HCT116 (cell line): Measurements from ENCODE around the gene KRTAP9-7. TPM values are rescaled to one million over a fixed set of nuclear protein-coding genes. Genes with fewer than 3 reads are reported as not detected.

Experiments used
- ATAC-seq: fragments of 200-7000 bp; cut with Tn5 transposase; 2 replicates; pipeline ENCODE4 v1.9.1; 2020; ENCODE audit warnings: mild to moderate bottlenecking, moderate library complexity
- BruUV-seq: library from RNA; stranded (reverse); fragments of 400-500 nt; replicated peaks from 2 replicates; lab custom pipeline; 2021; lab: Mats Ljungman, UMichigan
- CTCF ChIA-PET: fragments of 300-600 bp; sonication (Branson Sonifier 250); formaldehyde crosslinking; loops from one replicate; lab custom pipeline; 2021; ENCODE audit warnings: antibody characterized with exemption; lab: Charles Lee
- POLR2A ChIA-PET: fragments of 300-600, 350-600 bp; sonication (Branson Sonifier 250); formaldehyde crosslinking; loops from one replicate; lab custom pipeline; 2021; ENCODE audit warnings: antibody characterized with exemption; lab: Charles Lee
- RAD21 ChIA-PET, 2 experiments: fragments of 300-600 bp; sonication (Branson Sonifier 250); formaldehyde crosslinking; loops; one replicate each; lab custom pipeline; 2023; ENCODE audit warnings: low total read pairs in 2 of 2; ENCODE audit not compliant: uncharacterized antibody in 2 of 2, unreplicated experiment in 2 of 2, low non-redundant PET in 1 of 2; lab: Charles Lee
- DNase-seq: peaks from one replicate; pipeline ENCODE4 v3.0.0-alpha.2; 2010; ENCODE audit warnings: low read depth, low spot score
- H2AFZ ChIP-seq: fragments of 200-600 bp; shearing (Covaris generic), sonication (generic); 2 replicates; pipeline ENCODE4 v1.6.1; 2017; ENCODE audit warnings: low read depth, mixed run types, mixed read lengths, antibody characterized with exemption, low read length; ENCODE audit not compliant: poor library complexity, severe bottlenecking
- H3K27ac ChIP-seq: 2 replicates; pipeline ENCODE4 v1.5.1; 2012; ENCODE audit warnings: low read depth, low read length
- H3K27me3 ChIP-seq: fragments of 200-600 bp; sonication (generic); 2 replicates; pipeline ENCODE4 v1.6.1; 2016; ENCODE audit warnings: mixed run types, low read length, mixed read lengths; ENCODE audit not compliant: insufficient read depth
- H3K36me3 ChIP-seq, 2 experiments: fragments of 200-500 bp in 1 of 2; fragments of 200-600 bp in 1 of 2; sonication (Bioruptor generic) in 1 of 2; sonication (generic) in 1 of 2; 2 replicates each; pipeline versions ENCODE4 v1.5.1 to v1.6.1; 2014 to 2016; ENCODE audit warnings: low read length in 2 of 2, inconsistent platforms in 1 of 2, mixed read lengths in 1 of 2, mixed run types in 1 of 2; ENCODE audit not compliant: insufficient read depth in 2 of 2, control insufficient read depth in 1 of 2
- H3K4me1 ChIP-seq, 2 experiments: fragments of 200-600 bp in 1 of 2; sonication (generic) in 1 of 2; 2 replicates each; pipeline versions ENCODE4 v1.5.1 to v1.6.1; 2012 to 2017; ENCODE audit warnings: low read length in 2 of 2, inconsistent platforms in 1 of 2, mild to moderate bottlenecking in 1 of 2, mixed read lengths in 1 of 2, mixed run types in 1 of 2, moderate library complexity in 1 of 2; ENCODE audit not compliant: insufficient read depth in 2 of 2, control insufficient read depth in 1 of 2
- H3K4me2 ChIP-seq: fragments of 200-600 bp; sonication (generic); 2 replicates; pipeline ENCODE4 v1.6.1; 2017; ENCODE audit warnings: mixed run types, low read length, mixed read lengths
- H3K4me3 ChIP-seq, 2 experiments: fragments of 200-600 bp in 1 of 2; sonication (generic) in 1 of 2; replicated peaks in 1 of 2; 2 replicates each; pipeline ENCODE4 v1.5.1; 2011 to 2016; ENCODE audit warnings: low read length in 2 of 2, control low read depth in 1 of 2, low read depth in 1 of 2, mild to moderate bottlenecking in 1 of 2, mixed read lengths in 1 of 2, mixed run types in 1 of 2
- H3K79me2 ChIP-seq: fragments of 200-600 bp; sonication (generic); 2 replicates; pipeline ENCODE4 v1.6.1; 2017; ENCODE audit warnings: mild to moderate bottlenecking, mixed run types, low read length, moderate library complexity, mixed read lengths; ENCODE audit not compliant: insufficient read depth
- H3K9ac ChIP-seq: fragments of 200-600 bp; sonication (generic); 2 replicates; pipeline ENCODE4 v1.6.1; 2016; ENCODE audit warnings: low read length, mixed read lengths
- H3K9me2 ChIP-seq: fragments of 200-600 bp; sonication (generic), shearing (Covaris generic); 2 replicates; pipeline ENCODE4 v1.6.1; 2017; ENCODE audit warnings: mixed run types, mild to moderate bottlenecking, moderate library complexity; ENCODE audit not compliant: insufficient read depth
- H3K9me3 ChIP-seq, 2 experiments: fragments of 200-500 bp in 1 of 2; fragments of 200-600 bp in 1 of 2; sonication (Bioruptor generic) in 1 of 2; sonication (generic) in 1 of 2; 2 replicates each; pipeline ENCODE4 v1.6.1; 2014 to 2017; ENCODE audit warnings: low read length in 2 of 2, mixed read lengths in 2 of 2, inconsistent platforms in 1 of 2, low read depth in 1 of 2, mild to moderate bottlenecking in 1 of 2, mixed run types in 1 of 2, moderate library complexity in 1 of 2; ENCODE audit not compliant: control insufficient read depth in 1 of 2, insufficient read depth in 1 of 2
- H4K20me1 ChIP-seq: fragments of 200-600 bp; sonication (generic), shearing (Covaris generic); 2 replicates; pipeline ENCODE4 v1.6.1; 2017; ENCODE audit warnings: mixed run types, mild to moderate bottlenecking, moderate library complexity; ENCODE audit not compliant: insufficient read depth
- POLR2A ChIP-seq: IDR thresholded peaks from 2 replicates; pipeline ENCODE4 v1.7.0; 2011; ENCODE audit warnings: borderline replicate concordance; ENCODE audit not compliant: insufficient read depth, insufficient read length; ENCODE audit errors: extremely low read depth
- POLR2AphosphoS5 ChIP-seq: IDR thresholded peaks from 2 replicates; pipeline ENCODE4 v1.6.1; 2011; ENCODE audit warnings: mild to moderate bottlenecking, low read depth, low read length, moderate library complexity
- intact Hi-C: fragments of 100-400 bp; cut with micrococcal nuclease; formaldehyde crosslinking; loops from 2 replicates; pipeline ENCODE4 v1.10.0; 2022
- total RNA-seq: library from RNA; stranded (reverse); gene quantifications from one replicate; pipeline ENCODE4 v1.2.1, GENCODE V29; 2021; ENCODE audit not compliant: unreplicated experiment

KRTAP9-7 gene
- total RNA-seq, 1 experiment from 2014 or later, result not detected

DNA sequence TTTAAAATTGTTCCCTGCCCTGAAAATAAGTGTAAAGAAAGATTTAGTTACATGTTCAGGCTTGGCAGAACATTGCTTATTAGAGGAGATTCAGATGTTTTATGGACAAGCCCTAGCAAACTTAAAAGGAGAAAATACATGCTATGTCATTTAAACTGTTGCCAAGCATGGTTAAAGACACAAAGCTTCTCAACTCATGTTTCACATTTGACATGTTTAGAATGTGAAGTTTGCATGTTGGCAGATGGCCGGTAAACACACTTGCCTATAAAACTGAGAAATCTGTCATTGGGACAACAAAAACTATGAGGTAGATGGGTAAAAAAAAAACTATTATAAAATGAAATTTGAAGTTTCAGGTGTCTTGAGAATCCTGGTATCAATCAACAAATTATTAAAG, 21.3 kb downstream of the KRTAP9-7 start:
- ATAC-seq, result no peak
- no TSS peak for BruUV-seq
- Histone ChIP-seq H3K9me3 (peaks cover 0 to 14% of the 10 kb centered on the region in 2 experiments; a peak in 1 of 4 replicates), H2AFZ (no peak overlapping the region), H4K20me1 (no peaks in the 10 kb centered on the region), H3K4me3 (no peak overlapping the region), H3K27ac (no peak overlapping the region), H3K27me3 (no peaks in the 10 kb centered on the region), H3K79me2 (no peaks in the 10 kb centered on the region), H3K9me2 (no peaks in the 10 kb centered on the region), H3K4me2 (no peak overlapping the region), H3K9ac (no peak overlapping the region), H3K36me3 (no peaks in the 10 kb centered on the region), H3K4me1 (no peaks in the 10 kb centered on the region)
- ChIA-PET POLR2A (no interaction called here), CTCF (no interaction called here), RAD21 (no interaction called here)
- DNase-seq, result no peak
- TF ChIP-seq POLR2AphosphoS5, result no peak
- intact Hi-C loops, result no loop called here

DNA sequence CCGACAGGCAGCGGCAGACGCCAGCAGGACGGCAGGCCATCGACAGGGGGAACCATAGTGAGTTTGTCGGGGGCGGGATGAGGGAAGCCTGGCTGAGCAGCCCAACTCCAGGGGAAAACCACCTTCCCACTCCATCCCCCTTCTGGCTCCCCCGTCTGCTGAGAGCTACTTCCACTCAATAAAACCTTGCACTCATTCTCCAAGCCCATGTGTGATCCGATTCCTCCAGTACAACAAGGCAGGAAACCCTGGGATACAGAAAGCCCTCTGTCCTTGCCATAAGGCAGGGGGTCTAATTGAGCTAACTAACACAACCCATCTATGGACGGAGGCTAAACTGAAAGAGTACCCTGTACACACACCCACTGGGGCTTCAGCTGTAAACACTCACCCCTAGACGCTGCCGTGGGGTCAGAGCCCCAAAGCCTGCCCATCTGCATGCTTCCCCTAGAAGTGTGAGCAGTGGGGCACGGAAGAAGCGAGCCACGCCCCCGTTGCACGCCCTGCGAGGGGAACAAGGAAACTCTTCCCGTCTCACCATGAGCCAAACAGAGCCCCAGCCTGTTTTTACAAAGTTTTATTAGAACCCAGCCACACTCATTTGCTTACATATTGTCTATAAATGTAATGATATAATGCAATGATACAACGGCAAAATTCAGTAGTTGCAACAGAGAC, 23.1 kb downstream of the KRTAP9-7 start:
- Histone ChIP-seq H2AFZ (no peak overlapping the region), H3K4me1 (no peaks in the 10 kb centered on the region), H3K9me2 (no peaks in the 10 kb centered on the region), H3K9ac (no peak overlapping the region), H3K79me2 (no peaks in the 10 kb centered on the region), H3K27me3 (no peaks in the 10 kb centered on the region), H3K4me3 (no peak overlapping the region), H3K27ac (no peak overlapping the region), H3K36me3 (no peaks in the 10 kb centered on the region), H4K20me1 (no peaks in the 10 kb centered on the region), H3K9me3 (peaks cover 0 to 14% of the 10 kb centered on the region in 2 experiments; a peak in 1 of 4 replicates), H3K4me2 (no peak overlapping the region)
- TF ChIP-seq POLR2A, result no peak
- BruUV-seq, result no TSS peak
- RAD21 ChIA-PET, result no interaction called here
- POLR2A ChIA-PET, result no interaction called here
- intact Hi-C loops, result no loop called here
- no peak for ATAC-seq
- DNase-seq, result no peak
- CTCF ChIA-PET, result no interaction called here
